ENCODE measurements around the gene SPATA24. TPM values are rescaled to one million over a fixed set of nuclear protein-coding genes. Genes with fewer than 3 reads are reported as not detected.
"Not testable (repeated sequence)": the region's sequence is repeated elsewhere in the genome, so short reads cannot be mapped to it uniquely, and the experiment has no call there.

Gene SPATA24
- total RNA-seq, 2 donors from 2014 or later: 2.9 to 3.9 TPM

DNA sequence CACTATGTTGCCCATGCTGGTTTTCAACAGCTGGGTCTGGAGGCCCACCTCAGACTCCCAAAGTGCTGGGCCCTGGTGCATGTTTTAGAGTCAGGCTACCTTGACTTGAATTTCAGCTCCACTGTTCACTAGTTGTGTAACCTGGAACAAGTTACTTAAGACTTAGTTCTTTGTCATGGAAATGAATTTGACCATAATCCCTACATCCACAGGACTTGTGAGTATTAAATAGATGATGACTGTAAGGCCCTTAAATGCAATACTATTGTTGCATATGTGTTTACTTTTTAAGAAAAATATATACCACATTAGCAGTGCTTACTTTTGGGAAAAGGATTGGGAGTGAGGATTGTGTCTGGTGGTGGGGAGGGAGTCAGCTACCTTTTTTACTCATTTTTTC lies 45.8 kb downstream of the SPATA24 start:
- H3K4me3 ChIP-seq: no peak overlapping the region
- intact Hi-C loops (cut with DNase I): no loop called here
- H3K27ac ChIP-seq: no peak overlapping the region
- no peaks in the 10 kb centered on the region for H3K36me3 ChIP-seq
- no peaks in the 10 kb centered on the region for H3K9me3 ChIP-seq
- no peaks in the 10 kb centered on the region for H3K27me3 ChIP-seq
- no peak overlapping the region for H3K9ac ChIP-seq (ENCODE audit: low read depth in 2 of 2, low read length in 2 of 2)
- DNase-seq: no peak
- TF ChIP-seq, protein P1, sequence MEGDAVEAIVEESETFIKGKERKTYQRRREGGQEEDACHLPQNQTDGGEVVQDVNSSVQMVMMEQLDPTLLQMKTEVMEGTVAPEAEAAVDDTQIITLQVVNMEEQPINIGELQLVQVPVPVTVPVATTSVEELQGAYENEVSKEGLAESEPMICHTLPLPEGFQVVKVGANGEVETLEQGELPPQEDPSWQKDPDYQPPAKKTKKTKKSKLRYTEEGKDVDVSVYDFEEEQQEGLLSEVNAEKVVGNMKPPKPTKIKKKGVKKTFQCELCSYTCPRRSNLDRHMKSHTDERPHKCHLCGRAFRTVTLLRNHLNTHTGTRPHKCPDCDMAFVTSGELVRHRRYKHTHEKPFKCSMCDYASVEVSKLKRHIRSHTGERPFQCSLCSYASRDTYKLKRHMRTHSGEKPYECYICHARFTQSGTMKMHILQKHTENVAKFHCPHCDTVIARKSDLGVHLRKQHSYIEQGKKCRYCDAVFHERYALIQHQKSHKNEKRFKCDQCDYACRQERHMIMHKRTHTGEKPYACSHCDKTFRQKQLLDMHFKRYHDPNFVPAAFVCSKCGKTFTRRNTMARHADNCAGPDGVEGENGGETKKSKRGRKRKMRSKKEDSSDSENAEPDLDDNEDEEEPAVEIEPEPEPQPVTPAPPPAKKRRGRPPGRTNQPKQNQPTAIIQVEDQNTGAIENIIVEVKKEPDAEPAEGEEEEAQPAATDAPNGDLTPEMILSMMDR (IDR thresholded peaks at IDR 0.05): no peak
- no peaks in the 10 kb centered on the region for H3K4me1 ChIP-seq

- H3K9me3 ChIP-seq; H3K9ac ChIP-seq (ENCODE audit: low read depth in 2 of 2, low read length in 2 of 2); H3K4me1 ChIP-seq; DNase-seq; H3K36me3 ChIP-seq; intact Hi-C loops (cut with DNase I); H3K27ac ChIP-seq; H3K4me3 ChIP-seq; H3K27me3 ChIP-seq: not testable (repeated sequence)
Measured at GRCh38 chr5:139355900-139356299, 48.0 kb downstream of the SPATA24 start.

- Histone ChIP-seq H3K36me3 (no peaks in the 10 kb centered on the region), H3K4me3 (no peak overlapping the region), H3K4me1 (no peaks in the 10 kb centered on the region), H3K27ac (no peak overlapping the region), H3K27me3 (no peaks in the 10 kb centered on the region), H3K9me3 (no peaks in the 10 kb centered on the region), H3K9ac (ENCODE audit: low read depth in 2 of 2, low read length in 2 of 2) (no peak overlapping the region)
- intact Hi-C loops (cut with DNase I): no loop called here
- TF ChIP-seq, protein P1 (IDR thresholded peaks at IDR 0.05): no peak
- no peak for DNase-seq
Measured at GRCh38 chr5:139354186-139354585, 49.7 kb downstream of the SPATA24 start.

DNA sequence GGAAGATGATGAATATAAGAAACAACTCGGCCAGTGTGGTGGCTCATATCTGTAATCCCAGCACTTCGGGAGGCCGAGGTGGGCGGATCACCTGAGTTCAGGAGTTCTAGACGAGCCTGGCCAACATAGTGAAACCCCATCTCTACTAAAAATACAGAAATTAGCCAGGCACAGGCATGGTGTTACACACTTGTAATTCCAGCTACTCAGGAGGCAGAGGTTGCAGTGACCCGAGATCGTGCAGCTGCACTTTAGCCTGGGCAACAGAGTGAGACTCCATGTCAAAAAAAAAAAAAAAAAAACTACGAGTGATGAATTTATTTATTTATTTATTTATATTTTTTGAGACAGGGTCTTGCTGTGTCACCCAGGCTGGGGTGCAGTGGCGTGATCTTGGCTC lies 56.0 kb downstream of the SPATA24 start:
- H3K4me3 ChIP-seq; H3K27ac ChIP-seq; H3K36me3 ChIP-seq; H3K4me1 ChIP-seq; H3K9ac ChIP-seq (ENCODE audit: low read depth in 2 of 2, low read length in 2 of 2); intact Hi-C loops (cut with DNase I); H3K9me3 ChIP-seq; DNase-seq; H3K27me3 ChIP-seq: not testable (repeated sequence)

Other genes starting within 250 kb of the SPATA24 start
- gene SIL1, start 205.7 kb downstream of the SPATA24 start, total RNA-seq: 10 to 100 TPM; 31.6 to 64.4 TPM
- 100 to 1,000 TPM; 105 to 128 TPM for gene MATR3, start 110.3 kb downstream of the SPATA24 start, total RNA-seq
- gene PAIP2, start 62.2 kb downstream of the SPATA24 start, total RNA-seq: 10 to 100 TPM; 39.4 to 49.7 TPM
- 1 to 10 TPM; 5.0 to 7.0 TPM for gene SLC23A1, start 20.8 kb downstream of the SPATA24 start, total RNA-seq
- gene MZB1, start 14.2 kb downstream of the SPATA24 start, total RNA-seq: 10 to 100 TPM; 10.6 to 13.2 TPM
- gene PROB1, start 9.0 kb downstream of the SPATA24 start, total RNA-seq: under 1 TPM; 0.48 to 0.96 TPM
- gene DNAJC18, start 35.4 kb upstream of the SPATA24 start, total RNA-seq: 1 to 10 TPM; 3.6 to 5.7 TPM
- gene ECSCR, start 58.7 kb upstream of the SPATA24 start, total RNA-seq: 1 to 10 TPM; 2.2 to 7.4 TPM
- gene SMIM33, start 66.9 kb upstream of the SPATA24 start, total RNA-seq: 1 to 10 TPM; 3.4 to 5.9 TPM
- 10 to 100 TPM; 49.0 to 49.2 TPM for gene STING1, start 78.7 kb upstream of the SPATA24 start, total RNA-seq
- gene UBE2D2, start 157.2 kb upstream of the SPATA24 start, total RNA-seq: 100 to 1,000 TPM; 146 to 155 TPM
- 10 to 100 TPM; 32.3 to 40.4 TPM for gene CXXC5, start 244.3 kb upstream of the SPATA24 start, total RNA-seq

All from colonic mucosa (tissue), 4 donors.